Ishikawa (cell line): ENCODE measurements around the gene EXT2.

Source experiments
- CEBPB ChIP-seq: IDR thresholded peaks from 2 replicates; pipeline ENCODE4 v1.6.1; 2012
- CREB1 ChIP-seq: IDR thresholded peaks from 2 replicates; pipeline ENCODE4 v1.6.1; 2012; ENCODE audit warnings: low read depth
- EGR1 ChIP-seq: IDR thresholded peaks from 2 replicates; pipeline ENCODE4 v1.6.1; 2012
- EP300 ChIP-seq: IDR thresholded peaks from 2 replicates; pipeline ENCODE4 v1.6.1; 2012; ENCODE audit warnings: borderline replicate concordance
- FOXM1 ChIP-seq: IDR thresholded peaks from 2 replicates; pipeline ENCODE4 v1.6.1; 2012; ENCODE audit warnings: low read depth, borderline replicate concordance
- NFIC ChIP-seq: IDR thresholded peaks from 2 replicates; pipeline ENCODE4 v1.6.1; 2012
- RAD21 ChIP-seq: IDR thresholded peaks from 2 replicates; pipeline ENCODE4 v1.6.1; 2012; ENCODE audit warnings: low read depth
- TAF1 ChIP-seq: IDR thresholded peaks from 2 replicates; pipeline ENCODE4 v1.6.1; 2012; ENCODE audit warnings: low read depth, mild to moderate bottlenecking
- TCF12 ChIP-seq: IDR thresholded peaks from 2 replicates; pipeline ENCODE4 v1.6.1; 2012; ENCODE audit warnings: low read depth
- TEAD4 ChIP-seq: IDR thresholded peaks from 2 replicates; pipeline ENCODE4 v1.6.1; 2012
- YY1 ChIP-seq: IDR thresholded peaks from 2 replicates; pipeline ENCODE4 v1.6.1; 2012; ENCODE audit warnings: low read depth
- ZBTB7A ChIP-seq: IDR thresholded peaks from 2 replicates; pipeline ENCODE4 v1.6.1; 2012; ENCODE audit warnings: low read depth
- TF ChIP-seq, protein P1 (sequence below): IDR thresholded peaks from 2 replicates; pipeline ENCODE4 v1.6.1; 2012
- TF ChIP-seq, protein P2 (sequence below): IDR thresholded peaks from 2 replicates; pipeline ENCODE4 v1.6.1; 2012
- TF ChIP-seq, protein P3 (sequence below): IDR thresholded peaks from 2 replicates; pipeline ENCODE4 v1.6.1; 2012; ENCODE audit warnings: low read depth, mild to moderate bottlenecking

The EXT2 gene

DNA sequence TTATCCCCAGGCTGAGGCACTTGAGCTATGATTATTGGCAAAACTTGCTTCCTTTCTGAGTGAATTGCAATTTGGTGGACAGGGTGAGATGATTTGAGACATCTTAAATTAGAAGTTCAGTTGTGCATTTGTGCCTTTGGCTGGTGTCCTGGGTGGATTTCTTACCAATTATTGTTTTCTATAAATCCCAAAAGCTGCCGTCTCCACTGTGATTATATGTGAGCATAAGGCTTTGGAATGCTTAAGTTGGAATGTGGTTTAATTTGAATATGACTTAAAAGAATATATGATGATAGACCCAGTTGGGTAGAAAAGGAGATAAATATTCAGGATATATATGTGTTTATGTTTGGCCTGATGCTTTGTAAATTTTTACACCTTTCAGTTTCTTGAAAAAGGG, 70.0 kb downstream of the EXT2 start:
- TF ChIP-seq FOXM1 (no peak), CREB1 (no peak), TAF1 (no peak), RAD21 (no peak), EP300 (no peak), YY1 (no peak)
- TF ChIP-seq, protein P1, sequence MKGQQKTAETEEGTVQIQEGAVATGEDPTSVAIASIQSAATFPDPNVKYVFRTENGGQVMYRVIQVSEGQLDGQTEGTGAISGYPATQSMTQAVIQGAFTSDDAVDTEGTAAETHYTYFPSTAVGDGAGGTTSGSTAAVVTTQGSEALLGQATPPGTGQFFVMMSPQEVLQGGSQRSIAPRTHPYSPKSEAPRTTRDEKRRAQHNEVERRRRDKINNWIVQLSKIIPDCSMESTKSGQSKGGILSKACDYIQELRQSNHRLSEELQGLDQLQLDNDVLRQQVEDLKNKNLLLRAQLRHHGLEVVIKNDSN: no peak

DNA sequence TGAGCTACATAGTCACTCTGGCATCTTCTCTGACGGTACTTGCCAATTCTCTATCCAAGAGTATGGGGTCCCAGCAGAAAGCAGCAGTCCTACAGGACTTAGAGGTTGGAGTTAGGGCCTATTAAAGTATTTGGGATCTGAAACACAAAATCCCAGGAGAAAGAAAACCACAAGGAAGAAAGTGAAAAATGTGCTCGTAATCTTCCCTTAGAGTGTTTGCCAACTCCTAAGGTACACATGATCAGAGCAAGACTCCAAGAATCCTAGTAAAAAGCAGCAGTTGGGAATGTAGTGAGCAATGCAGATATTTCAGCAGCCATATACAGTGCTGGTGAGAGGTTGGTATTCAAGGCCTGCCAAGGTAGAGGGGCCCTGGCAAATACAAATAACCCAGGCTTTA, 71.6 kb downstream of the EXT2 start:
- TF ChIP-seq, protein P2, sequence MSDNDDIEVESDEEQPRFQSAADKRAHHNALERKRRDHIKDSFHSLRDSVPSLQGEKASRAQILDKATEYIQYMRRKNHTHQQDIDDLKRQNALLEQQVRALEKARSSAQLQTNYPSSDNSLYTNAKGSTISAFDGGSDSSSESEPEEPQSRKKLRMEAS: no peak
- no peak for TF ChIP-seq TEAD4
- no peak for TF ChIP-seq EP300
- TF ChIP-seq EGR1: no peak
- no peak for TF ChIP-seq NFIC
- no peak for TF ChIP-seq YY1
- no peak for TF ChIP-seq TCF12
- TF ChIP-seq ZBTB7A: no peak
- TF ChIP-seq FOXM1: no peak
- TF ChIP-seq, protein P1: no peak
- no peak for TF ChIP-seq CREB1
- TF ChIP-seq CEBPB: no peak

DNA sequence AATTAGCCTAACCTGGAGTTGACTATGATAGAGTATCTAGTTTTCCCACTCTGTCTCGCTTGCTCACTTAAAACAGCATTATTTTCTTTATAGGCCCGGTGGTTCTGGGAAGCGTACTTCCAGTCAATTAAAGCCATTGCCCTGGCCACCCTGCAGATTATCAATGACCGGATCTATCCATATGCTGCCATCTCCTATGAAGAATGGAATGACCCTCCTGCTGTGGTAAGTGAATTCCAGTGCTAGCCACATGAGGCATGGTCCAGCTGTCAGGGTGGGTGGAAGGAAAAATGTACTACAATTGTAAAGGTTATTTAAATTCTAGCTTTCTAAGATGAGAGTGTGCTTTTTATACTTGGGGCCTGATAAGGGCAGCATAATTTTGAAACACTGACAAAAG, 76.0 kb downstream of the EXT2 start:
- TF ChIP-seq RAD21 (no peak), YY1 (no peak), TEAD4 (peak; percentile 50; the same call in 1 of the 2 replicates)

DNA sequence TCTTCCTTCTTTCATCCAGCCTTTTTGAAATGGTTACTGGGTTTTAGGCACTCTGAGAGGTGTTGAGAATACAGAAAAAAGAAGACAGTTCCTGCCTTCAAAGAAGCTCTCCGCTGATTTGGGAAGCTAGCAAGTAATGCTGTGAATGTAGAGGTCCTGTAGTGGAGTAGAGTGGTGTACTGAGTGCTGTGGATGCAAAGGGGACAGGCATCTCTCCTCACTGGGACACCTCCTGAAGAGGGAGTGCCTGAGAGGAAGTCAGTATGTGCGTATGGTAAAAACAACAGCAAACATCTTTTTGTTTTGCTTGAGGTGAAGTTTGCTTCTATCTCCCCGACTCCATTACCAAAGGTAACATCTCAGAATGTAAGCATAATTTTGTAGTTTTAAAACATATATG, 77.5 kb downstream of the EXT2 start:
- TF ChIP-seq TCF12: no peak
- TF ChIP-seq, protein P2: no peak
- no peak for TF ChIP-seq EGR1
- TF ChIP-seq YY1: no peak
- no peak for TF ChIP-seq ZBTB7A

DNA sequence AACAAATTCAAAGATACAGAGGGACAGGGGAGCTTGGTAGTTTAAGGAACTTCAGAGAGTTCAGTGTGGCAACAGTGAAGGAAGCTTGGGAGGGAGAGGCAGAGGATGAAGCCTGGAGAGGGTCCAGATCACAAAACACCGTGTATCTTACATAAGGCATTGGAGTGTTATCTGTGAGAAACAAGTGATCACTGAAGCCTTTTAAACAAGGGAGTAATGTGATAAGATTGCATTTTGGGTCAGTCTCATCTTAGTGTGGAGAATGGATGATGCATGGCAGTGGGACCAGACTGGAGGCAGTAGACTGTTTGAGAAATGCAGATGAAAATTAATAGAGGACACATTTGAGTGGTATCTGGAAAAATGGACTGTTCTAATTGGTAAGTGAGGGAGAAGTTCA, 79.4 kb downstream of the EXT2 start:
- TF ChIP-seq ZBTB7A (no peak), TAF1 (no peak), NFIC (no peak), CREB1 (no peak), EP300 (no peak)
- TF ChIP-seq, protein P3, sequence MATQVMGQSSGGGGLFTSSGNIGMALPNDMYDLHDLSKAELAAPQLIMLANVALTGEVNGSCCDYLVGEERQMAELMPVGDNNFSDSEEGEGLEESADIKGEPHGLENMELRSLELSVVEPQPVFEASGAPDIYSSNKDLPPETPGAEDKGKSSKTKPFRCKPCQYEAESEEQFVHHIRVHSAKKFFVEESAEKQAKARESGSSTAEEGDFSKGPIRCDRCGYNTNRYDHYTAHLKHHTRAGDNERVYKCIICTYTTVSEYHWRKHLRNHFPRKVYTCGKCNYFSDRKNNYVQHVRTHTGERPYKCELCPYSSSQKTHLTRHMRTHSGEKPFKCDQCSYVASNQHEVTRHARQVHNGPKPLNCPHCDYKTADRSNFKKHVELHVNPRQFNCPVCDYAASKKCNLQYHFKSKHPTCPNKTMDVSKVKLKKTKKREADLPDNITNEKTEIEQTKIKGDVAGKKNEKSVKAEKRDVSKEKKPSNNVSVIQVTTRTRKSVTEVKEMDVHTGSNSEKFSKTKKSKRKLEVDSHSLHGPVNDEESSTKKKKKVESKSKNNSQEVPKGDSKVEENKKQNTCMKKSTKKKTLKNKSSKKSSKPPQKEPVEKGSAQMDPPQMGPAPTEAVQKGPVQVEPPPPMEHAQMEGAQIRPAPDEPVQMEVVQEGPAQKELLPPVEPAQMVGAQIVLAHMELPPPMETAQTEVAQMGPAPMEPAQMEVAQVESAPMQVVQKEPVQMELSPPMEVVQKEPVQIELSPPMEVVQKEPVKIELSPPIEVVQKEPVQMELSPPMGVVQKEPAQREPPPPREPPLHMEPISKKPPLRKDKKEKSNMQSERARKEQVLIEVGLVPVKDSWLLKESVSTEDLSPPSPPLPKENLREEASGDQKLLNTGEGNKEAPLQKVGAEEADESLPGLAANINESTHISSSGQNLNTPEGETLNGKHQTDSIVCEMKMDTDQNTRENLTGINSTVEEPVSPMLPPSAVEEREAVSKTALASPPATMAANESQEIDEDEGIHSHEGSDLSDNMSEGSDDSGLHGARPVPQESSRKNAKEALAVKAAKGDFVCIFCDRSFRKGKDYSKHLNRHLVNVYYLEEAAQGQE: no peak

DNA sequence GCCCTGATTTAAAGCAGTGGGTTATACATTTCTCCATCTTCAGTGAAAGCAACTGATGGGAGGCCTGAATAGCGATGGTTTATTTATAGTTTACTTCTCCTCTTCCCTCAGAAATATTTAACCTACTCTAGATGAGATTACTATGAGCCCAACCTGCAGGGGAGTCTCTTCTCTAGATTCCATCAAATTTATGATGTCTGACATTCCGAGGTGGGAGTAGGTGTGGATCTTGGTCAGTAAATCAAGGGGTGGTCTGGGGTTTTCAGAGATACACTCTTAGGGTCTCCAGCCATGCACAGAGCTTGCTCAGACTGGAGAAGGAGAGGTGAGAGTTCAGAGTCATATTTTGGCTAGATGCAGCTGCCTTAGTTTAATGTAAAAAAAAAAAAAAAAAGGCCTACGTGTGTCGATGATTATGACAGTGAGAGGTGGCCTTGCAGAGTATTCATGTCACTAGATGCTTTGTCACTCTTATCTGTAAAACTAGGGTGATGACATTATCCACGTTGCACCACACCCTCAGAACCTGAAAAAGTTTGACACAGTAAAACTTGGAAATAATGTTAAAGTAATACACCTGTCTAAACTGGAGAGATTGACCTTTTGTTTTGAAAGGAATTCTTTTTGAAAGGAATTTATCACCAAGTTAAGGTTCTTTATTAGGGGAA, 81.2 kb downstream of the EXT2 start:
- TF ChIP-seq TCF12 (no peak), FOXM1 (no peak), CREB1 (no peak), YY1 (no peak), TAF1 (no peak), NFIC (no peak), ZBTB7A (no peak), EP300 (no peak), RAD21 (no peak), TEAD4 (no peak)
- TF ChIP-seq, protein P3: no peak
- TF ChIP-seq, protein P2: no peak

DNA sequence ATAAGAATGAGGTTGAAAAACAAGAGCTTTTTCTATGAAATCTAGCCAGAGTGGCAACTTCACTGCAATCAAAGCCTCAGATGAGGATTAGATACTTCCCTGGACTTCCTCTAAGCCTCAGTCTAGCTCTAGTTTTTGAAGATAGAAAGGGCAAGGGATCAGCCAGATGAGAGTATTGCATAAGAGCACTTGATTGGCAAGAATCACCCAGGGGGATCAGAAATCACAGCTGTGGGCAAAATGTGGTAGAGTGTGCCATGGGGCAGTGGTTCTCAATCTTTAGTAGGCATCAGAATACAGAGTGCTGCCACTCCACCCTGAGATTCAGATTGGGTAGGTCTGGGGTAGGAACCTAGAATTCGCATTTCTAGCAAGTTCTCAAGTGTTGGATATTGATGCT, 82.4 kb downstream of the EXT2 start:
- TF ChIP-seq TEAD4 (no peak), CEBPB (0 out of 2 replicates have a peak, but pooled peaks have one; percentile 39), RAD21 (no peak), NFIC (no peak)
